ENCODE data around the gene FAM181B. TPM values are rescaled to one million over a fixed set of nuclear protein-coding genes. Genes with fewer than 3 reads are reported as not detected.

Gene FAM181B
- total RNA-seq, 6 experiments from 2014 or later, result not detected

DNA sequence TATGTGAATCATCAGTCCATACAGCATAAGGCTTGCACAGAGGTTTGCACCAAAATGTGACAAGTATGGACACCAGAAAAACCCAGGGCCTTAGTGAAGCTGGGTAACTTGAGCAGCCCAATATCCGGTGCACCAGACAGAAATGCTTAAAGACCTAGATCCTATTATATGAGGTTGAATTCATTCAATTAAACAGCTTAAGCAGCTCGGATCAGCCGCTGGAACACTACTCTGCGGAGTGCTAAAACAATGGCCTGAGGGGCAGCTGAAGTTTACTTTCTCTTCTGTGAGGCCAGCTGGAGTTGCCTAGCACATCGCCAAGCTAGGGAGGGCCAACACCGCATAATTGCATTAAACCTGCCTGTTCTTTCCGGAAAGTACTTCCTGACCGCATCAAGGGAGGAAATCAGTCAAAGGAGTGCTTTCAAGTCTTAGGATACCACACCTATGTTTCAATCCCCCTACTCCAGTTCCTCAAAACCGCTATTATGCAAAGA lies 17.0 kb upstream of the FAM181B start:
- Histone ChIP-seq H3K27ac (no peak overlapping the region), H3K36me3 (no peaks in the 10 kb centered on the region), H3K4me3 (no peak overlapping the region), H3K27me3 (no peaks in the 10 kb centered on the region), H3K4me1 (no peaks in the 10 kb centered on the region), H3K9me3 (no peaks in the 10 kb centered on the region)
- DNase-seq (no peak), ATAC-seq (no peak)
- intact Hi-C loops (cut with DNase I), result no loop called here
- WGBS (ENCODE audit: insufficient coverage, low coverage, low lambda C conversion rate, missing lambda C conversion rate), result 39% methylated on average over 7 of the region's 9 CpGs
- no peak for TF ChIP-seq POLR2A (IDR thresholded peaks at IDR 0.05)
- TF ChIP-seq CTCF (IDR thresholded peaks at IDR 0.05), result no peak

DNA sequence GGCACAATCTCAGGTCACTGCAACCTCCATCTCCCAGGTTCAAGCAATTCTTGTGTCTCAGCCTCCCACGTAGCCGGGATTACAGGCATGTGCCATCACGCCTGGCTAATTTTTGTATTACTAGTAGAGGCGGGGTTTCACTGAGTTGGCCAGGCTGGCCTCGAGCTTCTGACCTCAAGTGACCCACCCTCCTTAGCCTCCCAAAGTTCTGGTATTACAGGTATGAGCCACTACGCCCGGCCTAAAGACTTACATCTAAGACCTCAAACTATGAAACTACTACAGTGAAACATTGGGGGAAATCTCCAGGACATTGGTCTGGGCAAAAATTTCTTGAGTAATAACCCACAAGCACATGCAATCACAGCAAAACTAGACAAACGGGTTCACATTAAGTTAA lies 13.8 kb upstream of the FAM181B start:
- H3K27ac ChIP-seq, result no peak overlapping the region
- no peaks in the 10 kb centered on the region for H3K4me1 ChIP-seq
- no peak for TF ChIP-seq CTCF (IDR thresholded peaks at IDR 0.05)
- TF ChIP-seq POLR2A (IDR thresholded peaks at IDR 0.05), result no peak
- H3K4me3 ChIP-seq, result no peak overlapping the region
- H3K9me3 ChIP-seq, result no peaks in the 10 kb centered on the region
- intact Hi-C loops (cut with DNase I), result no loop called here
- H3K27me3 ChIP-seq, result no peaks in the 10 kb centered on the region
- 61% methylated on average over 2 of the region's 8 CpGs for WGBS (ENCODE audit: insufficient coverage, low coverage, low lambda C conversion rate, missing lambda C conversion rate)
- no peaks in the 10 kb centered on the region for H3K36me3 ChIP-seq
- DNase-seq (no peak), ATAC-seq (no peak)

DNA sequence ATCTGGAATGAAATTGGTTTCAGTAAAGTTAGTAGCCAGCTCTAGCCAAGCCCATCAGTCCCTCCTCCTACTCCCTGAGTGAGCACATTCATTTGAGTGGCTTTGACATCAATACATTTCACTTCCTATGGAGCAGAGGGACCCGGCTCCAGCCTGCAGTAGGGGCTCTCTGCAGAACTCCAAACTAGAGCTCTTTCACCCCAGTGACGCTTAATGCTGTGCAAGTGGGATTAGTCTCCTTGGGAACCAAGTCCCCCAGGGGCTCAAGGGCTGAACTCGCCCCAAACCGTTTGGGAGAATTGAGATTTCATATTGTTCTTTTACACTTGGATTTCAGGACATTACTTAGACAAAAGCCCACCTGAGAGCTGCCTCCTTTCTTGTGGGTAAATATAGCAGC lies 4.4 kb upstream of the FAM181B start:
- ATAC-seq, result no peak

GRCh38 chr11:82734120-82734479 lies 436 bp upstream of the FAM181B start:
- H3K27me3 ChIP-seq, result peaks cover 0 to 24% of the 10 kb centered on the region in 2 donors
- intact Hi-C loops (cut with DNase I), result no loop called here

More for the DNA sequence above, 4.4 kb upstream of the FAM181B start:
- Histone ChIP-seq H3K4me1 (no peaks in the 10 kb centered on the region), H3K27ac (no peak overlapping the region), H3K9me3 (no peaks in the 10 kb centered on the region), H3K27me3 (peaks cover 0 to 18% of the 10 kb centered on the region in 2 donors), H3K36me3 (no peaks in the 10 kb centered on the region), H3K4me3 (no peak overlapping the region)
- intact Hi-C loops (cut with DNase I), result no loop called here
- 24% methylated on average over 4 of the region's 4 CpGs for WGBS (ENCODE audit: insufficient coverage, low coverage, low lambda C conversion rate, missing lambda C conversion rate)
- DNase-seq, result no peak
- no peak for TF ChIP-seq POLR2A (IDR thresholded peaks at IDR 0.05)

More at GRCh38 chr11:82734120-82734479, 436 bp upstream of the FAM181B start:
- Histone ChIP-seq H3K9me3 (no peaks in the 10 kb centered on the region), H3K27ac (no peak overlapping the region), H3K4me3 (peak overlapping the region in 1 of 3 donors; percentile 49), H3K36me3 (no peaks in the 10 kb centered on the region), H3K4me1 (peaks cover 0 to 5% (median 0%) of the 10 kb centered on the region in 4 donors)
- ATAC-seq (no peak), DNase-seq (no peak)
- no peak for TF ChIP-seq POLR2A (IDR thresholded peaks at IDR 0.05)
- TF ChIP-seq CTCF (IDR thresholded peaks at IDR 0.05), result no peak
- WGBS (ENCODE audit: insufficient coverage, low coverage, low lambda C conversion rate, missing lambda C conversion rate), result 48% methylated on average over 2 of the region's 9 CpGs

Measured in right lobe of liver (tissue), 6 donors.